ENCODE results near the gene NCOA7. TPM values are rescaled to one million over a fixed set of nuclear protein-coding genes. Genes with fewer than 3 reads are reported as not detected.
"Not testable (repeated sequence)": the region's sequence is repeated elsewhere in the genome, so short reads cannot be mapped to it uniquely, and the experiment has no call there.

NCOA7 gene
- total RNA-seq, 1 experiment from 2014 or later, result 9.4 TPM

GRCh38 chr6:125910527-125910926 lies 119.8 kb downstream of the NCOA7 start:
- H3K56ac ChIP-seq (ENCODE audit: insufficient read length, low read depth, low read length), result no peak overlapping the region
- Mint-ChIP-seq H3K9me3 (no peaks in the 10 kb centered on the region), H3K27me3 (ENCODE audit: low read depth) (no peaks in the 10 kb centered on the region), H3K36me3 (ENCODE audit: insufficient read depth in 1 of 3, low read depth in 3 of 3) (no peaks in the 10 kb centered on the region), H3K4me3 (no peak overlapping the region), H3K27ac (no peak overlapping the region), H3K4me1 (peaks cover 0 to 3% of the 10 kb centered on the region in 2 experiments; a peak in 2 of 4 replicates)
- H2AK5ac ChIP-seq (ENCODE audit: insufficient read length, low read length), result no peak overlapping the region
- H3K27ac ChIP-seq (ENCODE audit: insufficient read length, low read depth, low read length), result no peak overlapping the region
- no peaks in the 10 kb centered on the region for H4K20me1 ChIP-seq (ENCODE audit: control insufficient read depth, insufficient read depth, insufficient read length)
- H4K91ac ChIP-seq (ENCODE audit: insufficient read length, low read depth, low read length), result no peak overlapping the region
- no peaks in the 10 kb centered on the region for H3K27me3 ChIP-seq (ENCODE audit: insufficient read depth, low read length)
- no peaks in the 10 kb centered on the region for H3K4me1 ChIP-seq (ENCODE audit: insufficient read depth, low read length)
- H3K9ac ChIP-seq (ENCODE audit: extremely low read depth, insufficient read length, low read length), result no peak overlapping the region
- no peak overlapping the region for H4K8ac ChIP-seq (replicated peaks; ENCODE audit: insufficient read length, low read depth, low read length)
- no peak overlapping the region for H3K4me2 ChIP-seq (ENCODE audit: insufficient read depth, insufficient read length, low read length)
- no peaks in the 10 kb centered on the region for H3K23me2 ChIP-seq (ENCODE audit: insufficient read length, low read depth, low read length, poor library complexity, severe bottlenecking)
- H3K79me2 ChIP-seq (ENCODE audit: insufficient read depth, low read length), result no peaks in the 10 kb centered on the region
- TF ChIP-seq, protein P1, sequence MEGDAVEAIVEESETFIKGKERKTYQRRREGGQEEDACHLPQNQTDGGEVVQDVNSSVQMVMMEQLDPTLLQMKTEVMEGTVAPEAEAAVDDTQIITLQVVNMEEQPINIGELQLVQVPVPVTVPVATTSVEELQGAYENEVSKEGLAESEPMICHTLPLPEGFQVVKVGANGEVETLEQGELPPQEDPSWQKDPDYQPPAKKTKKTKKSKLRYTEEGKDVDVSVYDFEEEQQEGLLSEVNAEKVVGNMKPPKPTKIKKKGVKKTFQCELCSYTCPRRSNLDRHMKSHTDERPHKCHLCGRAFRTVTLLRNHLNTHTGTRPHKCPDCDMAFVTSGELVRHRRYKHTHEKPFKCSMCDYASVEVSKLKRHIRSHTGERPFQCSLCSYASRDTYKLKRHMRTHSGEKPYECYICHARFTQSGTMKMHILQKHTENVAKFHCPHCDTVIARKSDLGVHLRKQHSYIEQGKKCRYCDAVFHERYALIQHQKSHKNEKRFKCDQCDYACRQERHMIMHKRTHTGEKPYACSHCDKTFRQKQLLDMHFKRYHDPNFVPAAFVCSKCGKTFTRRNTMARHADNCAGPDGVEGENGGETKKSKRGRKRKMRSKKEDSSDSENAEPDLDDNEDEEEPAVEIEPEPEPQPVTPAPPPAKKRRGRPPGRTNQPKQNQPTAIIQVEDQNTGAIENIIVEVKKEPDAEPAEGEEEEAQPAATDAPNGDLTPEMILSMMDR (conservative IDR thresholded peaks at IDR 0.05), result no peak
- H2BK5ac ChIP-seq (ENCODE audit: insufficient read length, low read length), result no peak overlapping the region
- no peak overlapping the region for H3K14ac ChIP-seq (ENCODE audit: insufficient read depth, low read length)
- no CpG with 5 or more reads among the region's 3 CpGs for WGBS (ENCODE audit: extremely low coverage, insufficient read length, low lambda C conversion rate)
- no peak overlapping the region for H4K5ac ChIP-seq (ENCODE audit: insufficient read length, low read depth, low read length)
- H3K9me3 ChIP-seq (ENCODE audit: control insufficient read depth, low read depth, low read length), result no peaks in the 10 kb centered on the region
- no peak for DNase-seq
- H2BK15ac ChIP-seq (ENCODE audit: low read depth, low read length), result no peak overlapping the region
- no peak overlapping the region for H3K4ac ChIP-seq (ENCODE audit: low read depth, low read length)
- no peak overlapping the region for H3T11ph ChIP-seq (ENCODE audit: low read length)
- H2BK20ac ChIP-seq (ENCODE audit: low read depth, low read length, poor library complexity, severe bottlenecking), result no peak overlapping the region
- no peak overlapping the region for H2AFZ ChIP-seq (ENCODE audit: low read length)
- H3K18ac ChIP-seq (ENCODE audit: insufficient read length, low read depth, low read length), result no peak overlapping the region
- no peaks in the 10 kb centered on the region for H3K79me1 ChIP-seq (ENCODE audit: insufficient read depth, low read depth, low read length, poor library complexity, severe bottlenecking)
- H3K23ac ChIP-seq (ENCODE audit: insufficient read length, low read depth, low read length), result no peak overlapping the region
- no peak overlapping the region for H2BK12ac ChIP-seq (ENCODE audit: insufficient read length, low read depth, low read length)
- no peak overlapping the region for H2BK120ac ChIP-seq (ENCODE audit: low read depth, low read length, poor library complexity, severe bottlenecking)

DNA sequence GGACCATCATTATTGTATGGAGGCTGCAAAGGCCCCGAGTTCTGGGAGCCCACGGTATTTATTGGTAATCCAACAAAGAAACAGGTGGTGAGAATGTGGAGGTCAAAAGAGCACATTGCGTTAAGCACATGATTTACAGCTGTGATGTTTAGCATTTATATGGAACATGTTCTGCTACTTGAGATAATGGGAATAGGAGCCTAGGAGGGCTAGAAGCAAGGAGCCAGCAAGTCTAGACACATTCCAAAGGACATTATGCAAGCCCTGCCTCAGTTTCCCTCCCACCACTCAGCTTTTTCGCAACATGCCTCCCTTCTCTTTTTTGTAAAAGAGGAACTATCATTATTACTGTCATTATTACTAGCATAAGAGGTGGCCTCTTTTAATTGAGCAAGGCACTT lies 120.3 kb downstream of the NCOA7 start:
- not testable (repeated sequence) for H3K4me1 Mint-ChIP-seq; H3K4me1 ChIP-seq (ENCODE audit: insufficient read depth, low read length); H4K20me1 ChIP-seq (ENCODE audit: control insufficient read depth, insufficient read depth, insufficient read length); H4K8ac ChIP-seq (replicated peaks; ENCODE audit: insufficient read length, low read depth, low read length); H2AFZ ChIP-seq (ENCODE audit: low read length); H3K4me3 Mint-ChIP-seq; H3K23me2 ChIP-seq (ENCODE audit: insufficient read length, low read depth, low read length, poor library complexity, severe bottlenecking); H3K23ac ChIP-seq (ENCODE audit: insufficient read length, low read depth, low read length); H3K4ac ChIP-seq (ENCODE audit: low read depth, low read length); H3K9me3 Mint-ChIP-seq; H3K36me3 Mint-ChIP-seq (ENCODE audit: insufficient read depth in 1 of 3, low read depth in 3 of 3); H3K27me3 Mint-ChIP-seq (ENCODE audit: low read depth); H3K56ac ChIP-seq (ENCODE audit: insufficient read length, low read depth, low read length); H3K27ac ChIP-seq (ENCODE audit: insufficient read length, low read depth, low read length); H2BK120ac ChIP-seq (ENCODE audit: low read depth, low read length, poor library complexity, severe bottlenecking); H2AK5ac ChIP-seq (ENCODE audit: insufficient read length, low read length); H3K27me3 ChIP-seq (ENCODE audit: insufficient read depth, low read length); H4K91ac ChIP-seq (ENCODE audit: insufficient read length, low read depth, low read length); H4K5ac ChIP-seq (ENCODE audit: insufficient read length, low read depth, low read length); H3K79me2 ChIP-seq (ENCODE audit: insufficient read depth, low read length); H3K4me2 ChIP-seq (ENCODE audit: insufficient read depth, insufficient read length, low read length); H2BK12ac ChIP-seq (ENCODE audit: insufficient read length, low read depth, low read length); H2BK5ac ChIP-seq (ENCODE audit: insufficient read length, low read length); H3K14ac ChIP-seq (ENCODE audit: insufficient read depth, low read length); H3T11ph ChIP-seq (ENCODE audit: low read length); H2BK20ac ChIP-seq (ENCODE audit: low read depth, low read length, poor library complexity, severe bottlenecking); H2BK15ac ChIP-seq (ENCODE audit: low read depth, low read length); H3K27ac Mint-ChIP-seq; H3K79me1 ChIP-seq (ENCODE audit: insufficient read depth, low read depth, low read length, poor library complexity, severe bottlenecking); H3K9ac ChIP-seq (ENCODE audit: extremely low read depth, insufficient read length, low read length); H3K18ac ChIP-seq (ENCODE audit: insufficient read length, low read depth, low read length); DNase-seq; H3K9me3 ChIP-seq (ENCODE audit: control insufficient read depth, low read depth, low read length)
- WGBS (ENCODE audit: extremely low coverage, insufficient read length, low lambda C conversion rate), result no CpG with 5 or more reads among the region's 4 CpGs
